Kidney (tissue), 14 donors: ENCODE results near the gene STRN3. TPM values are rescaled to one million over a fixed set of nuclear protein-coding genes. Genes with fewer than 3 reads are reported as not detected.

Experiments used
- DNase-seq, 5 donors: peaks; one replicate each; pipeline ENCODE4 v3.0.0-alpha.2; 2013 to 2020
- FAIRE-seq: peaks from 2 replicates; lab custom pipeline; 2012; peaks lifted over from hg19 to GRCh38; lab: Jason Lieb, UNC
- H3K27ac ChIP-seq, 2 donors: one replicate each; pipeline ENCODE4 v1.7.0; 2013; ENCODE audit warnings: low read depth in 2 of 2, low read length in 2 of 2, inconsistent platforms in 1 of 2
- H3K27me3 ChIP-seq: one replicate; pipeline ENCODE4 v1.7.1; 2013; ENCODE audit warnings: low read length, inconsistent platforms; ENCODE audit not compliant: control insufficient read depth, insufficient read depth
- H3K36me3 ChIP-seq, 3 donors: one replicate each; pipeline versions ENCODE4 v1.7.0 to v1.7.1; 2013; ENCODE audit warnings: low read length in 3 of 3, control low read depth in 1 of 3, inconsistent platforms in 1 of 3; ENCODE audit not compliant: insufficient read depth in 3 of 3, control insufficient read depth in 2 of 3
- H3K4me1 ChIP-seq, 3 donors: one replicate each; pipeline versions ENCODE4 v1.7.0 to v1.7.1; 2013; ENCODE audit warnings: low read length in 3 of 3, inconsistent platforms in 1 of 3, low read depth in 1 of 3; ENCODE audit not compliant: control insufficient read depth in 2 of 3, insufficient read depth in 2 of 3
- H3K4me3 ChIP-seq, 3 donors: one replicate each; pipeline versions ENCODE4 v1.7.0 to v1.8.1; 2013; ENCODE audit warnings: low read length in 3 of 3, control low read depth in 1 of 3, inconsistent platforms in 1 of 3
- H3K9ac ChIP-seq, 3 donors: one replicate each; pipeline versions ENCODE4 v1.7.0 to v1.7.1; 2013; ENCODE audit warnings: low read length in 3 of 3, control low read depth in 1 of 3, inconsistent platforms in 1 of 3
- H3K9me3 ChIP-seq, 3 donors: one replicate each; pipeline versions ENCODE4 v1.7.0 to v1.7.1; 2013; ENCODE audit warnings: low read length in 3 of 3, control low read depth in 1 of 3, inconsistent platforms in 1 of 3; ENCODE audit not compliant: control insufficient read depth in 2 of 3, insufficient read depth in 1 of 3
- intact Hi-C: fragments of 100-400 bp; cut with DNase I; formaldehyde crosslinking; loops from one replicate; pipeline ENCODE4 v1.11.1; 2022
- polyA plus RNA-seq: library from polyadenylated mRNA; stranded (reverse); fragments of 350-450 nt; fragmentation: Illumina TruSeq; extraction: RNeasy Lipid Tissue Mini Kit (QIAGEN cat#74804); gene quantifications from one replicate; pipeline ENCODE4 v1.2.3, GENCODE V29; 2014; ENCODE audit warnings: low read depth, low replicate concordance; ENCODE audit not compliant: insufficient read depth
- total RNA-seq: library from RNA; stranded (reverse); fragmentation: NEBNext Ultra II Directional; extraction: Animal tissue kit (Norgen Biotek cat#: 25700); gene quantifications from one replicate; pipeline ENCODE4 v1.2.1, GENCODE V29; 2021
- TF ChIP-seq, protein P1 (sequence below): IDR thresholded peaks from 3 replicates; pipeline ENCODE4 v1.5.1; 2012; ENCODE audit warnings: mild to moderate bottlenecking, moderate library complexity, borderline replicate concordance; ENCODE audit not compliant: insufficient read depth; ENCODE audit errors: extremely low read depth
- donor health status: control.
- donor health status: control.
- donor health status: control.
- donor health status: control.
- donor health status: control.
- donor health status: DM: yes; HTN: yes; CAD: no.
- donor health status: Normal renal cell carcinoma (clear cell type).

STRN3 gene
- total and polyA plus RNA-seq, 2 donors from 2014 or later: 10.6 to 52.9 TPM

DNA sequence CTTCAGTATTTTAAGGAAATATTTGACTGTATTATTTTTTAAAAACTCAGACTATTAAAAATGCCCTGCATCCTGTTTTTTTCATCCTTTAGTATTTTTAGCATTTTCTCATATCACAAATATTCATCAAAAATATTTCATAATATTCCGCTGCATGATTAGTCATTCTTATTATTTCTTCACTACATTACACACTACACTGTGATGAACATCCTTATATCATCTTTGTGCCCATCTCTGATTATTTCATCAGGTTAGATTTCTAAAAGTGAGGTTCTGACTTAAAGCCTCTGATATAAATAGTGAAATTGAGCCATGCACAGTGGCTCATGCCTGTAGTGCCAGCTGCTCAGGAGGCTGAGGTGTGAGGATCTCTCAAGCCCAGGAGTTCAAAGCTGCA lies 143.7 kb downstream of the STRN3 start:
- Histone ChIP-seq H3K4me1 (no peaks in the 10 kb centered on the region), H3K4me3 (no peak overlapping the region), H3K36me3 (no peaks in the 10 kb centered on the region), H3K27me3 (no peaks in the 10 kb centered on the region), H3K27ac (no peak overlapping the region), H3K9ac (no peak overlapping the region), H3K9me3 (no peaks in the 10 kb centered on the region)
- no peak for FAIRE-seq
- no peak for DNase-seq
- TF ChIP-seq, protein P1, sequence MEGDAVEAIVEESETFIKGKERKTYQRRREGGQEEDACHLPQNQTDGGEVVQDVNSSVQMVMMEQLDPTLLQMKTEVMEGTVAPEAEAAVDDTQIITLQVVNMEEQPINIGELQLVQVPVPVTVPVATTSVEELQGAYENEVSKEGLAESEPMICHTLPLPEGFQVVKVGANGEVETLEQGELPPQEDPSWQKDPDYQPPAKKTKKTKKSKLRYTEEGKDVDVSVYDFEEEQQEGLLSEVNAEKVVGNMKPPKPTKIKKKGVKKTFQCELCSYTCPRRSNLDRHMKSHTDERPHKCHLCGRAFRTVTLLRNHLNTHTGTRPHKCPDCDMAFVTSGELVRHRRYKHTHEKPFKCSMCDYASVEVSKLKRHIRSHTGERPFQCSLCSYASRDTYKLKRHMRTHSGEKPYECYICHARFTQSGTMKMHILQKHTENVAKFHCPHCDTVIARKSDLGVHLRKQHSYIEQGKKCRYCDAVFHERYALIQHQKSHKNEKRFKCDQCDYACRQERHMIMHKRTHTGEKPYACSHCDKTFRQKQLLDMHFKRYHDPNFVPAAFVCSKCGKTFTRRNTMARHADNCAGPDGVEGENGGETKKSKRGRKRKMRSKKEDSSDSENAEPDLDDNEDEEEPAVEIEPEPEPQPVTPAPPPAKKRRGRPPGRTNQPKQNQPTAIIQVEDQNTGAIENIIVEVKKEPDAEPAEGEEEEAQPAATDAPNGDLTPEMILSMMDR: no peak
- intact Hi-C loops: no loop called here

DNA sequence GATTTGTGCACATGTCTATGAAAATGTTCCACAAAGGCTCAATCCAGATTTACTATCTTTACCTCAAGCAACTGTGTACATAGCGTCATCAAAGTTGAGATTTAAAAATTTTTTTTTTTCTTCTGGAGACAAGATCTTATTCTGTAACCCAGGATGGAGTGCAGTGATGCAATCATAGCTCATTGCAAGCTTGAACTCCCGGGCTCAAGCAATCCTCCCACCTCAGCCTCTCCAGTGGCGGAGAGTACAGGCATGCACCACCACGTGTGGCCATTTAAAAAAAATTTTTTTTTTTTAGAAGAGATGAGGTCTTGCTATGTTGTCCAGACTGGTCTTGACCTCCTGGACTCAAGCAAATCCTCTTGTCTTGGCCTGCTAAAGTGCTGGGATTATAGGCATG lies 149.5 kb downstream of the STRN3 start:
- DNase-seq (no peak), FAIRE-seq (no peak)
- Histone ChIP-seq H3K27ac (no peak overlapping the region), H3K9me3 (no peaks in the 10 kb centered on the region), H3K9ac (no peak overlapping the region), H3K4me1 (peaks cover 0 to 5% (median 0%) of the 10 kb centered on the region in 3 donors), H3K4me3 (no peak overlapping the region), H3K27me3 (peaks cover 14% of the 10 kb centered on the region), H3K36me3 (no peaks in the 10 kb centered on the region)
- intact Hi-C loops: no loop called here
- TF ChIP-seq, protein P1: no peak

DNA sequence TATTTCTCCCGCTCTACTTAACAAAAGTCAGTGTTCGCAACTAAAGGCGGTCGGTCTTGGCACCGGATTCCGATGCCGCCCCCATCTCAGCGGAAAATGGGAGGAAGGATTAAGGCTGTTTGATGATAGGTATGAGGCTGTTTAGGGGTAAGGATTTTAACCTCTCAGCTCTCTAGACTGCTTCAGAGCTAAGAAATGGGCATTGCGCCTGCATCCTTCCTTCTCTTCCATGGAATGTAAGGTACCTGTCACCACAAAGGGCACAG lies 150.5 kb downstream of the STRN3 start:
- TF ChIP-seq, protein P1: no peak
- Histone ChIP-seq H3K9ac (no peak overlapping the region), H3K36me3 (no peaks in the 10 kb centered on the region), H3K27me3 (peaks cover 14% of the 10 kb centered on the region), H3K27ac (no peak overlapping the region), H3K9me3 (no peaks in the 10 kb centered on the region), H3K4me3 (peak overlapping the region in 1 of 3 donors; percentile 1), H3K4me1 (peaks cover 0 to 5% (median 0%) of the 10 kb centered on the region in 3 donors)
- no peak for FAIRE-seq
- DNase-seq: no peak
- intact Hi-C loops: no loop called here
